Measurements from ENCODE around the gene AP5S1.

Gene AP5S1

GRCh38 chr20:3794701-3795420, 25.5 kb upstream of the AP5S1 start:
- DNase-seq, result no peak

- peak; percentile 70 for DNase-seq
Observed at GRCh38 chr20:3795511-3796468, 24.6 kb upstream of the AP5S1 start, which contains the start of gene CDC25B. Gene CDC25B (plus strand): TSS chr20:3796310. CDS start chr20:3796532, 222 bp downstream.

GRCh38 chr20:3796477-3797225, 23.7 kb upstream of the AP5S1 start:
- no peak for DNase-seq

GRCh38 chr20:3797226-3797545, 23.2 kb upstream of the AP5S1 start:
- DNase-seq, result no peak

GRCh38 chr20:3797592-3798372, 22.6 kb upstream of the AP5S1 start:
- DNase-seq, result no peak

GRCh38 chr20:3798373-3798768, 22.0 kb upstream of the AP5S1 start:
- no peak for DNase-seq

- DNase-seq, result no peak
Observed at GRCh38 chr20:3798908-3799248, 21.5 kb upstream of the AP5S1 start.

- DNase-seq, result no peak
Observed at GRCh38 chr20:3800256-3800877, 20.0 kb upstream of the AP5S1 start.

- no peak for DNase-seq
Observed at GRCh38 chr20:3800878-3801260, 19.5 kb upstream of the AP5S1 start.

- DNase-seq, result no peak
Observed at GRCh38 chr20:3801299-3801698, 19.0 kb upstream of the AP5S1 start.

GRCh38 chr20:3801846-3802245, 18.5 kb upstream of the AP5S1 start:
- DNase-seq, result no peak

- no peak for DNase-seq
Observed at GRCh38 chr20:3802524-3803239, 17.7 kb upstream of the AP5S1 start.

- no peak for DNase-seq
Observed at GRCh38 chr20:3803289-3803688, 17.1 kb upstream of the AP5S1 start.

GRCh38 chr20:3803854-3804253, 16.5 kb upstream of the AP5S1 start:
- DNase-seq, result no peak

GRCh38 chr20:3804254-3804751, 16.0 kb upstream of the AP5S1 start:
- DNase-seq, result no peak

GRCh38 chr20:3804781-3805180, 15.6 kb upstream of the AP5S1 start:
- DNase-seq, result no peak

GRCh38 chr20:3808544-3808943, 11.8 kb upstream of the AP5S1 start:
- no peak for DNase-seq

- peak; percentile 74 for DNase-seq
Observed at GRCh38 chr20:3811467-3812258, 8.7 kb upstream of the AP5S1 start.

- no peak for DNase-seq
Observed at GRCh38 chr20:3812259-3812681, 8.1 kb upstream of the AP5S1 start.
